Ovary (tissue), 3 donors: ENCODE measurements around the gene TAF4.

Source experiments
- CTCF ChIP-seq, 3 donors: fragments of 450-650 bp in 2 of 3; fragments of 200-600 bp in 1 of 3; IDR thresholded peaks; one replicate each; pipeline versions ENCODE4 v1.5.1 to v1.8.0; 2016 to 2022; ENCODE audit warnings: antibody characterized with exemption in 3 of 3, mild to moderate bottlenecking in 1 of 3
- POLR2A ChIP-seq: fragments of 450-650 bp; IDR thresholded peaks from one replicate; pipeline ENCODE4 v1.6.1; 2017; ENCODE audit warnings: antibody characterized with exemption, mild to moderate bottlenecking, moderate library complexity
- donor health status: DM: no; HTN: no; CAD: no.

- TF ChIP-seq CTCF (IDR thresholded peaks at IDR 0.05): no peak
- no peak for TF ChIP-seq POLR2A
Observed at GRCh38 chr20:62039738-62040137, 25.9 kb downstream of the TAF4 start.
